HCT116 (cell line): ENCODE data around the gene FTL.

Experiments used
- CEBPB ChIP-seq: IDR thresholded peaks from 2 replicates; pipeline ENCODE4 v1.6.1; 2012; ENCODE audit warnings: low read depth
- CTCF ChIP-seq, 3 experiments: fragments of 200-600 bp in 1 of 3; sonication (generic) in 1 of 3; IDR thresholded peaks in 2 of 3; conservative IDR thresholded peaks in 1 of 3; 2 replicates each; pipeline ENCODE4 v1.5.1; 2012 to 2017; ENCODE audit warnings: low read depth in 2 of 3, low read length in 2 of 3, antibody characterized with exemption in 1 of 3, borderline replicate concordance in 1 of 3, control low read depth in 1 of 3, mild to moderate bottlenecking in 1 of 3, mixed read lengths in 1 of 3, mixed run types in 1 of 3, moderate library complexity in 1 of 3; ENCODE audit not compliant: insufficient read depth in 1 of 3
- ELF1 ChIP-seq: IDR thresholded peaks from 2 replicates; pipeline ENCODE4 v1.6.1; 2012; ENCODE audit warnings: low read depth, borderline replicate concordance
- EZH2phosphoT487 ChIP-seq: fragments of 200-600 bp; IDR thresholded peaks from 2 replicates; pipeline ENCODE4 v1.6.1; 2018; ENCODE audit warnings: antibody characterized with exemption, borderline replicate concordance
- JUND ChIP-seq: IDR thresholded peaks from 2 replicates; pipeline ENCODE4 v1.6.1; 2012
- POLR2A ChIP-seq: IDR thresholded peaks from 2 replicates; pipeline ENCODE4 v1.7.0; 2011; ENCODE audit warnings: borderline replicate concordance; ENCODE audit not compliant: insufficient read depth, insufficient read length; ENCODE audit errors: extremely low read depth
- POLR2AphosphoS5 ChIP-seq: IDR thresholded peaks from 2 replicates; pipeline ENCODE4 v1.6.1; 2011; ENCODE audit warnings: mild to moderate bottlenecking, low read depth, low read length, moderate library complexity
- RAD21 ChIP-seq: IDR thresholded peaks from 2 replicates; pipeline ENCODE4 v1.6.1; 2012; ENCODE audit warnings: low read depth, mild to moderate bottlenecking
- REST ChIP-seq: IDR thresholded peaks from 2 replicates; pipeline ENCODE4 v1.6.1; 2012; ENCODE audit warnings: low read depth
- SP1 ChIP-seq: IDR thresholded peaks from 2 replicates; pipeline ENCODE4 v1.6.1; 2012; ENCODE audit warnings: low read depth
- TCF7L2 ChIP-seq: IDR thresholded peaks from 2 replicates; pipeline ENCODE4 v1.7.0; 2011; ENCODE audit warnings: borderline replicate concordance, inconsistent platforms; ENCODE audit not compliant: insufficient read depth, insufficient read length; ENCODE audit errors: extremely low read depth
- YY1 ChIP-seq: IDR thresholded peaks from 2 replicates; pipeline ENCODE4 v1.6.1; 2011; ENCODE audit warnings: low read length, low read depth, moderate library complexity, mild to moderate bottlenecking; ENCODE audit not compliant: insufficient replicate concordance; ENCODE audit errors: extremely low read depth
- ZFX ChIP-seq: fragments of 450-650 bp; IDR thresholded peaks from 2 replicates; pipeline ENCODE4 v1.6.1; 2017
- TF ChIP-seq, protein P1 (sequence below): IDR thresholded peaks from 2 replicates; pipeline ENCODE4 v1.6.1; 2012

DNA sequence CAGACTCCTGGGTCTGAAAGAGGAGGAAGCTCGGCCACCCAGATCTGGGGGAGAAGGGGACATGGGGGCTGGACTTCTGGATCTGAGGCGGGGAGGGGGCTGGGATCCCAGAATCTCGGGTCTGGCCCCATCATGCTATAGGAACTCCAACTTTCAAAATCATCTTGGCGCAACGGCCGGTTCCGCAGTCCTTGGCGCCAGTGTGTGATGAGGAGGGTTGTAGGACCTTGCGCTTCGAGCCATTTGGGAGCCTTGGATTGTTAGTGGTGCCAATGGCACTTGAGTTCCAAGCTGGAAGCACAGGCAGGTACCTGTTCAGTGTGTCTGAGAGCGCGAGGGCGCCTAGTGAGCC, 28.9 kb downstream of the FTL start:
- no peak for TF ChIP-seq RAD21
- no peak for TF ChIP-seq ZFX
- TF ChIP-seq POLR2AphosphoS5: no peak
- TF ChIP-seq EZH2phosphoT487: no peak
- no peak for TF ChIP-seq SP1
- no peak for TF ChIP-seq CTCF (IDR thresholded peaks at IDR 0.05 in 2 of 3, conservative IDR thresholded peaks at IDR 0.05 in 1 of 3; ENCODE audit: borderline replicate concordance in 1 of 3, insufficient read depth in 1 of 3, low read depth in 2 of 3, low read length in 2 of 3)
- no peak for TF ChIP-seq CEBPB
- TF ChIP-seq, protein P1, sequence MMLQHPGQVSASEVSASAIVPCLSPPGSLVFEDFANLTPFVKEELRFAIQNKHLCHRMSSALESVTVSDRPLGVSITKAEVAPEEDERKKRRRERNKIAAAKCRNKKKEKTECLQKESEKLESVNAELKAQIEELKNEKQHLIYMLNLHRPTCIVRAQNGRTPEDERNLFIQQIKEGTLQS: no peak
- no peak for TF ChIP-seq YY1
- TF ChIP-seq REST: no peak
- TF ChIP-seq ELF1: no peak
- TF ChIP-seq JUND: no peak
- no peak for TF ChIP-seq POLR2A
- no peak for TF ChIP-seq TCF7L2
